Measurements from ENCODE around the gene SLIT3.

The SLIT3 gene

GRCh38 chr5:168869615-168870227 lies 431.2 kb downstream of the SLIT3 start:
- no peak for DNase-seq

GRCh38 chr5:168867241-168867640 lies 433.7 kb downstream of the SLIT3 start:
- DNase-seq = no peak

- no peak for DNase-seq
These were observed 435.0 kb downstream of the SLIT3 start for GRCh38 chr5:168865968-168866367.

- DNase-seq = no peak
These were observed 437.9 kb downstream of the SLIT3 start for GRCh38 chr5:168863021-168863420.

GRCh38 chr5:168860503-168860902 lies 440.4 kb downstream of the SLIT3 start:
- DNase-seq = no peak

GRCh38 chr5:168860081-168860480 lies 440.9 kb downstream of the SLIT3 start:
- no peak for DNase-seq

- no peak for DNase-seq
These were observed 441.5 kb downstream of the SLIT3 start for GRCh38 chr5:168859471-168859870.

GRCh38 chr5:168858994-168859393 lies 441.9 kb downstream of the SLIT3 start:
- DNase-seq = no peak

- DNase-seq = no peak
These were observed 442.6 kb downstream of the SLIT3 start for GRCh38 chr5:168858371-168858770.

GRCh38 chr5:168853972-168854371 lies 447.0 kb downstream of the SLIT3 start:
- no peak for DNase-seq

GRCh38 chr5:168852329-168852728 lies 448.6 kb downstream of the SLIT3 start:
- no peak for DNase-seq

- peak in 7 of 51 donors; percentile 6 to 18 (median 11) for DNase-seq
These were observed 449.0 kb downstream of the SLIT3 start for GRCh38 chr5:168851902-168852321.

- no peak for DNase-seq
These were observed 450.3 kb downstream of the SLIT3 start for GRCh38 chr5:168850683-168851082.

GRCh38 chr5:168848569-168848968 lies 452.4 kb downstream of the SLIT3 start:
- no peak for DNase-seq

- no peak for DNase-seq
These were observed 453.3 kb downstream of the SLIT3 start for GRCh38 chr5:168847511-168848073.

GRCh38 chr5:168844922-168845296 lies 456.0 kb downstream of the SLIT3 start:
- no peak for DNase-seq

GRCh38 chr5:168844016-168844921 lies 456.7 kb downstream of the SLIT3 start:
- peak in 1 of 51 donors; percentile 1 for DNase-seq

GRCh38 chr5:168843277-168844015 lies 457.5 kb downstream of the SLIT3 start:
- no peak for DNase-seq

- DNase-seq = no peak
These were observed 458.3 kb downstream of the SLIT3 start for GRCh38 chr5:168842571-168843205.

- DNase-seq = no peak
These were observed 463.1 kb downstream of the SLIT3 start for GRCh38 chr5:168837852-168838251.

GRCh38 chr5:168836603-168837231 lies 464.2 kb downstream of the SLIT3 start:
- DNase-seq = no peak
